ENCODE results near the gene TMPRSS2.
"Not testable (repeated sequence)": the region's sequence is repeated elsewhere in the genome, so short reads cannot be mapped to it uniquely, and the experiment has no call there.

TMPRSS2 gene

GRCh38 chr21:41419921-41420862, 87.8 kb downstream of the TMPRSS2 start:
- in situ Hi-C loops (cut with HindIII; ENCODE audit: low pct_ligation_motif_present, low pct_unique_long_range_greater_than_20kb, low sequenced_read_pairs), result no loop called here
- peak; percentile 87 for DNase-seq

- DNase-seq, result no peak
- in situ Hi-C loops (cut with HindIII; ENCODE audit: low pct_ligation_motif_present, low pct_unique_long_range_greater_than_20kb, low sequenced_read_pairs), result no loop called here
Observed at GRCh38 chr21:41418956-41419680, 88.8 kb downstream of the TMPRSS2 start.

- in situ Hi-C loops (cut with HindIII; ENCODE audit: low pct_ligation_motif_present, low pct_unique_long_range_greater_than_20kb, low sequenced_read_pairs), result no loop called here
- DNase-seq, result no peak
Observed at GRCh38 chr21:41418393-41418792, 89.6 kb downstream of the TMPRSS2 start.

GRCh38 chr21:41417505-41417904, 90.5 kb downstream of the TMPRSS2 start:
- DNase-seq; in situ Hi-C loops (cut with HindIII; ENCODE audit: low pct_ligation_motif_present, low pct_unique_long_range_greater_than_20kb, low sequenced_read_pairs): not testable (repeated sequence)

Data from ACHN (cell line).